BE2C (cell line): Measurements from ENCODE around the gene HLCS.

Source experiments
- DNase-seq: peaks from one replicate; pipeline ENCODE4 v3.0.0-alpha.2; 2020
- H3K27me3 ChIP-seq: fragments of 250-450 bp; sonication (Bioruptor Pico); 2 replicates; pipeline ENCODE4 v1.5.1; 2020; ENCODE audit warnings: mild to moderate bottlenecking
- H3K36me3 ChIP-seq: fragments of 250-450 bp; sonication (Bioruptor Pico); 2 replicates; pipeline ENCODE4 v1.5.1; 2020; ENCODE audit warnings: mild to moderate bottlenecking
- H3K4me1 ChIP-seq: fragments of 250-450 bp; sonication (Bioruptor Pico); 2 replicates; pipeline ENCODE4 v1.5.1; 2020
- H3K4me3 ChIP-seq: 2 replicates; pipeline ENCODE4 v1.5.1; 2011; ENCODE audit warnings: low read depth, low read length
- H3K9me3 ChIP-seq: fragments of 250-450 bp; sonication (Bioruptor Pico); 2 replicates; pipeline ENCODE4 v1.5.1; 2020
- TF ChIP-seq, protein P1 (sequence below): IDR thresholded peaks from 2 replicates; pipeline ENCODE4 v1.5.1; 2012; ENCODE audit warnings: mild to moderate bottlenecking, low read depth, low read length

Gene HLCS

DNA sequence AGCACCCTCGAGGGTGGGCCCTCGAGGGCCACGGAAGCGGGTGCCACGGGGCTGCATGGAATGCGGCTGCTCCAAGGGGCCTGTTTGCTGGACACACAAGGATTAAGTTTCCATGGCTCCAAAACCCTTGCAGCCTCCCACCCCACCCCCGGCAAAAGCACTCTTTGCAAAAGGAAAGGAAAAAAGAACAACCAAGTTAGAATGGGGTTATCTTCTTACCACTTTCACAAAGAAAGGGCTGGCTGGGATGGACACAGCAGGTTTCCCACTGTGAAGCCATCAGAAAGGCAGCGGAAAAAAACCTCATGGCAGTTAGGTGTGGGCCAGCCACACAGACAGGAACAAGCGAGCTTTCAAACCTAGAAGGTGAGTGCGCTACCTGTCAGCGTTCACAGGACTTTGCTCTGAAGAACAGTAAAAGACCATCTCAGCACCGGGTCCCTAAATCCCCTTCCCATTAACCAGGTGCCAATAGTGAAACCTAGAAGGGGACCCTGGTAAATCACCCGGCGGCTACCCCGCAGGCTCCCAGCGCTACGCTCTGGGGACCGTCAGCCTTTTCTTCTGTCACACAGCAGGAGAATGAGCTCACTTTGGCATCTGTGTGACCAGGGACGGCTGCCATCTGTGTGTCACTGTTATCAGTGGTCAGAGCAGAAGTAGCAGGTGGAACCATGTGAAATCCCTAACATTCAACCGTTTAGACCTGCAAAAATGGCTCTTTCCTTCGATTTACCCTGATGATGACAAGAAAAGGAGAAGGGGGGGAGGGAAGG, 174.6 kb downstream of the HLCS start:
- Histone ChIP-seq H3K4me3 (no peak overlapping the region), H3K27me3 (no peaks in the 10 kb centered on the region), H3K36me3 (no peaks in the 10 kb centered on the region), H3K4me1 (no peaks in the 10 kb centered on the region), H3K9me3 (no peaks in the 10 kb centered on the region)
- peak; percentile 17 for DNase-seq
- TF ChIP-seq, protein P1, sequence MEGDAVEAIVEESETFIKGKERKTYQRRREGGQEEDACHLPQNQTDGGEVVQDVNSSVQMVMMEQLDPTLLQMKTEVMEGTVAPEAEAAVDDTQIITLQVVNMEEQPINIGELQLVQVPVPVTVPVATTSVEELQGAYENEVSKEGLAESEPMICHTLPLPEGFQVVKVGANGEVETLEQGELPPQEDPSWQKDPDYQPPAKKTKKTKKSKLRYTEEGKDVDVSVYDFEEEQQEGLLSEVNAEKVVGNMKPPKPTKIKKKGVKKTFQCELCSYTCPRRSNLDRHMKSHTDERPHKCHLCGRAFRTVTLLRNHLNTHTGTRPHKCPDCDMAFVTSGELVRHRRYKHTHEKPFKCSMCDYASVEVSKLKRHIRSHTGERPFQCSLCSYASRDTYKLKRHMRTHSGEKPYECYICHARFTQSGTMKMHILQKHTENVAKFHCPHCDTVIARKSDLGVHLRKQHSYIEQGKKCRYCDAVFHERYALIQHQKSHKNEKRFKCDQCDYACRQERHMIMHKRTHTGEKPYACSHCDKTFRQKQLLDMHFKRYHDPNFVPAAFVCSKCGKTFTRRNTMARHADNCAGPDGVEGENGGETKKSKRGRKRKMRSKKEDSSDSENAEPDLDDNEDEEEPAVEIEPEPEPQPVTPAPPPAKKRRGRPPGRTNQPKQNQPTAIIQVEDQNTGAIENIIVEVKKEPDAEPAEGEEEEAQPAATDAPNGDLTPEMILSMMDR, result no peak

DNA sequence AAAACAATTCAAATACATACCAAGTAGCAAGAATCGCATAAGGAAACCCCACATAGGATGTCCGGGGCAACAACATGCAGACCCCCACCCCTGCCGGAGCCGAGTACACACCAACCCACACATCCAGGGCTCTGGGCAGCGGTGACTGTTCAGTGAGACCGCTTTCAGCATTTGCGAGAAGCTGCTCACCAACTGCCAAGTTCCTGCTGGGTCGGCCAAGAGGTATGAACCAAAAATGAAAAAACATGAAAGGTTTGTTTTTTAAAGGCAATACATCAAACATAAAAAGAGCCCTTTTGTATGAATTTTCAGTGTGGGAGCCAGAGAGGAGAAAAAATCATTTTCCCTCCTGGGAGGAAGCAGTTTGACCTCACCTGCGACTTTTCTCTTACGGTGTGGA, 175.3 kb downstream of the HLCS start:
- Histone ChIP-seq H3K27me3 (no peaks in the 10 kb centered on the region), H3K4me1 (no peaks in the 10 kb centered on the region), H3K36me3 (no peaks in the 10 kb centered on the region), H3K9me3 (no peaks in the 10 kb centered on the region), H3K4me3 (no peak overlapping the region)
- TF ChIP-seq, protein P1, result no peak
- DNase-seq, result no peak

DNA sequence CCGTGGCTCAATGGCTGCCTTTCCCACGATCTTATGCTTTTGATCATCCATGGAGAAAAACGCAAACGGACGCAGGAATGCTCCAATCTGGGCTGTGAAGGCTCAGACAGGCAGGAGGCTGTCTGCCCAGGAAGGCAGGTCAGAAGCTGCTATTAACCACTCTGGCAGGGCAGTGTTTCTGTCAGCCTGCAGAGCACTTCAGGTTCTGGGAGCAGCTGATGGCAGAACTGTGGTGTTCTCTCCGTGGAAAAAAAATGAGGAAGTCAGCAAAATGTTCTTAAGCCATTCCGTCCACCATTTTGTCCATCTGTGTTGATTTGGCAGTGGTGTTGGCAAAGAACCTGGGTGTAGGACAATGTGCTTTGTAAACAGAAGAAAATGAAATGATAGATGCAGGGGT, 175.9 kb downstream of the HLCS start:
- DNase-seq, result no peak
- Histone ChIP-seq H3K36me3 (no peaks in the 10 kb centered on the region), H3K4me1 (no peaks in the 10 kb centered on the region), H3K9me3 (no peaks in the 10 kb centered on the region), H3K4me3 (no peak overlapping the region), H3K27me3 (no peaks in the 10 kb centered on the region)
- TF ChIP-seq, protein P1, result no peak

DNA sequence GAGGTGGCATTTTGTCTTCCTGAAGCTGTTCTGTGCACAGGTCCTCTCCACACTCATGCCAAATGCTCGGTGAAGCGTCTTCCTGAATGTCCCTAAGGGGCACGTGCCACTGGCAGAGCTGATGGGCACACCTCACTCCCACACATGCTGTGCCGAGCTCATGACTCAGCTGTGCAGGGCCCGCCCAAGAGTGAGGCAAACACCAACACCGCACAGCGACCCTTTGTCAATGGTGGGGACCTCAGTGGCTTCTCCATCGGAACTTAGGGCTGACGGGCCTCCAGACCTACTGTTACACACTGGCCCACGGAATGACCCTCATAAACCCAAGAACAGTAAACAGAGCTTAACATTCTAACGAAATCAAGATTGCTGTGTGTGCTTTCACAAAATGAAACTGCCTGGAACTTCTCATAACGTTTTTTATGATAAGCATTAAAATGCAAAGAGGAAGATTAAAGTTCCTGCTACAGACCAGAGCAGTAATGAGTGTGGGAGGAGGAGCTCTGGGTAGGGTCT, 178.3 kb downstream of the HLCS start:
- Histone ChIP-seq H3K36me3 (no peaks in the 10 kb centered on the region), H3K27me3 (no peaks in the 10 kb centered on the region), H3K9me3 (no peaks in the 10 kb centered on the region), H3K4me3 (no peak overlapping the region), H3K4me1 (no peaks in the 10 kb centered on the region)
- TF ChIP-seq, protein P1, result no peak
- DNase-seq, result no peak

DNA sequence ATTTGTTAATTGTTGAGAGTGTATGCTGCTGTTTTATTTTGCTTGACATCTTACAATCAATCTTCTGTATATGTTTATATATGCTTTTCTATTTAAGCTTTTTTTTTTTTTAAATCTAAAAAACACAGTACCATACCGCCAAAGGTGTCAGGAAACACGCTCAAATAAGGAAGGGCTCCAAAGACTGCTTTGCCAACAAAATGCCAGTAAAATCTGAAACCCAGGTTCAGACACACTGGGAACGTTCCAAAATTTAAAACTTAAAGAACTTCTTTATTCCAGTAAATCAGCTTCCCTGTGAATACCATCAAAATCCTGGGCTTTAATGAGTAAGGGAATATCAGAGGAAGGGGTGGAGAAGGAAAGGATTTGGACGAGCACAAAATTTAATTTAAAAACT, 180.3 kb downstream of the HLCS start:
- TF ChIP-seq, protein P1, result no peak
- no peaks in the 10 kb centered on the region for H3K9me3 ChIP-seq
- H3K36me3 ChIP-seq, result no peaks in the 10 kb centered on the region
- no peaks in the 10 kb centered on the region for H3K27me3 ChIP-seq
- no peak for DNase-seq
- no peaks in the 10 kb centered on the region for H3K4me1 ChIP-seq
- no peak overlapping the region for H3K4me3 ChIP-seq

DNA sequence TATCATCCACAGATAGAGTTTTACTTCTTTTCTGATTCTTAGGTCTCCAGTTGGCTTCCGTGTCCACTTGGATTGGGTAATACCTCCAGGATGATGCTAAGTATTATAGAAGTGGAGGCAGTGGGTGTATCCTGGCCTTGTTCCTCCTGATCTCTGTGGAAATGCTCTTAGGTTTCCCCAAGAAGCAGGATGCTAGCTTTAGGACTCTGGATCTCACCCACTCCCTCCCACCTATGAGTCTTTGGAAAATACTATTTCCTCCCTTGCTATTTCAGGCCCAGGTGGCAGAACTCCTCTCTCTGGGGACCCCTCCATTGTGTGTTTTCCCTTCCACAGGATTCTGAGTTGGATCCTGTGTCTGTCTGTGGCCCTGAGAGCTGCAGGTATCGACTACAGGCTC, 180.9 kb downstream of the HLCS start:
- Histone ChIP-seq H3K27me3 (no peaks in the 10 kb centered on the region), H3K4me1 (no peaks in the 10 kb centered on the region), H3K9me3 (no peaks in the 10 kb centered on the region), H3K4me3 (no peak overlapping the region), H3K36me3 (no peaks in the 10 kb centered on the region)
- TF ChIP-seq, protein P1, result no peak
- no peak for DNase-seq
